WTC11 (cell line): Measurements from ENCODE around the gene SLC66A2.

Source experiments
- ARID4B ChIP-seq: sonication (generic); formaldehyde crosslinking; IDR thresholded peaks from 2 replicates; pipeline ENCODE4 v1.8.0; 2023; ENCODE audit warnings: missing genetic modification reagents, mild to moderate bottlenecking, borderline replicate concordance
- ATF3 ChIP-seq: sonication (generic); formaldehyde crosslinking; conservative IDR thresholded peaks from 2 replicates; pipeline ENCODE4 v1.8.1; 2022; ENCODE audit warnings: mild to moderate bottlenecking, missing genetic modification reagents
- CREM ChIP-seq: sonication (generic); formaldehyde crosslinking; IDR thresholded peaks from 2 replicates; pipeline ENCODE4 v1.8.1; 2022; ENCODE audit warnings: mild to moderate bottlenecking, missing genetic modification reagents, moderate library complexity
- CTCF ChIP-seq: fragments of 200-600 bp; IDR thresholded peaks from 2 replicates; pipeline ENCODE4 v1.8.0; 2022; ENCODE audit warnings: antibody characterized with exemption
- NFE2L1 ChIP-seq: sonication (generic); formaldehyde crosslinking; IDR thresholded peaks from 2 replicates; pipeline ENCODE4 v1.8.1; 2023; ENCODE audit warnings: missing genetic modification reagents
- SP1 ChIP-seq: sonication (generic); formaldehyde crosslinking; conservative IDR thresholded peaks from 2 replicates; pipeline ENCODE4 v1.8.1; 2022; ENCODE audit warnings: missing genetic modification reagents
- TF ChIP-seq, protein P1 (sequence below): sonication (generic); formaldehyde crosslinking; IDR thresholded peaks from 2 replicates; pipeline ENCODE4 v1.8.1; 2022; ENCODE audit warnings: missing genetic modification reagents, borderline replicate concordance
- TF ChIP-seq, protein P2 (sequence below): fragments of 250-450 bp; sonication (Bioruptor Pico); IDR thresholded peaks from 2 replicates; pipeline ENCODE4 v1.8.0; 2021; ENCODE audit warnings: mild to moderate bottlenecking

DNA sequence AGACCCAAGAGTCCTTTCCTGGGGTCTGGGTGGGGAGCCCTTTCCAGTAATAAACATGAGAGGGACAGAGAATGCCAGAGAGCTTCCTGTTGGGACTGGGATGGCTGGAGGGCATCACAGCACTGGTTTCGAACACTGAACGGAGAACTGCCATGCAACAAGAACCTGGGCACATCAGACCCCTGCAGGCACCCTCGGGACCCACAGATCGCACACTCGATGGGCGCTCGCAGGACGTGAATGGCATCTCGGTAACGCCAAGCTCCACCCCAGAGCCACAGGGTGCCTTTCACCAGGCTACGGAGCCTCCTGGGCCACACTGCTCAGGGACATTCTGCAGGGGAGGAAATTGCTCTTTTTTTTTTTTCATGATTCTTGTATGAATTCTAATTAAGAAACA lies 25.1 kb downstream of the SLC66A2 start:
- TF ChIP-seq CTCF, result no peak
- TF ChIP-seq ATF3 (CRISPR knock-in tag), result no peak
- TF ChIP-seq NFE2L1 (CRISPR knock-in tag), result no peak
- TF ChIP-seq SP1, result no peak
- TF ChIP-seq, protein P1, sequence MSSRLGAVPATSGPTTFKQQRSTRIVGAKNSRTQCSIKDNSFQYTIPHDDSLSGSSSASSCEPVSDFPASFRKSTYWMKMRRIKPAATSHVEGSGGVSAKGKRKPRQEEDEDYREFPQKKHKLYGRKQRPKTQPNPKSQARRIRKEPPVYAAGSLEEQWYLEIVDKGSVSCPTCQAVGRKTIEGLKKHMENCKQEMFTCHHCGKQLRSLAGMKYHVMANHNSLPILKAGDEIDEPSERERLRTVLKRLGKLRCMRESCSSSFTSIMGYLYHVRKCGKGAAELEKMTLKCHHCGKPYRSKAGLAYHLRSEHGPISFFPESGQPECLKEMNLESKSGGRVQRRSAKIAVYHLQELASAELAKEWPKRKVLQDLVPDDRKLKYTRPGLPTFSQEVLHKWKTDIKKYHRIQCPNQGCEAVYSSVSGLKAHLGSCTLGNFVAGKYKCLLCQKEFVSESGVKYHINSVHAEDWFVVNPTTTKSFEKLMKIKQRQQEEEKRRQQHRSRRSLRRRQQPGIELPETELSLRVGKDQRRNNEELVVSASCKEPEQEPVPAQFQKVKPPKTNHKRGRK, result no peak
- TF ChIP-seq ARID4B (CRISPR knock-in tag), result no peak
- TF ChIP-seq, protein P2, sequence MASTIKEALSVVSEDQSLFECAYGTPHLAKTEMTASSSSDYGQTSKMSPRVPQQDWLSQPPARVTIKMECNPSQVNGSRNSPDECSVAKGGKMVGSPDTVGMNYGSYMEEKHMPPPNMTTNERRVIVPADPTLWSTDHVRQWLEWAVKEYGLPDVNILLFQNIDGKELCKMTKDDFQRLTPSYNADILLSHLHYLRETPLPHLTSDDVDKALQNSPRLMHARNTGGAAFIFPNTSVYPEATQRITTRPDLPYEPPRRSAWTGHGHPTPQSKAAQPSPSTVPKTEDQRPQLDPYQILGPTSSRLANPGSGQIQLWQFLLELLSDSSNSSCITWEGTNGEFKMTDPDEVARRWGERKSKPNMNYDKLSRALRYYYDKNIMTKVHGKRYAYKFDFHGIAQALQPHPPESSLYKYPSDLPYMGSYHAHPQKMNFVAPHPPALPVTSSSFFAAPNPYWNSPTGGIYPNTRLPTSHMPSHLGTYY (CRISPR knock-in tag), result no peak
- TF ChIP-seq CREM (CRISPR knock-in tag), result no peak
